Measurements from ENCODE around the gene KLHL29.

KLHL29 gene

GRCh38 chr2:23712756-23713151 lies 327.8 kb downstream of the KLHL29 start:
- no peak for DNase-seq (ENCODE audit: low read depth)
- no peak for TF ChIP-seq CTCF (IDR thresholded peaks at IDR 0.05; ENCODE audit: low read depth, low read length, missing control alignments)
- no peak overlapping the region for H3K4me3 ChIP-seq (ENCODE audit: low read depth, low read length)
- in situ Hi-C loops (cut with HindIII; ENCODE audit: low sequenced_read_pairs) = no loop called here

- in situ Hi-C loops (cut with HindIII; ENCODE audit: low sequenced_read_pairs) = no loop called here
- no peak for DNase-seq (ENCODE audit: low read depth)
- no peak for TF ChIP-seq CTCF (IDR thresholded peaks at IDR 0.05; ENCODE audit: low read depth, low read length, missing control alignments)
- H3K4me3 ChIP-seq (ENCODE audit: low read depth, low read length) = no peak overlapping the region
Measured at GRCh38 chr2:23713351-23713750, 328.4 kb downstream of the KLHL29 start.

GRCh38 chr2:23718931-23719700 lies 334.1 kb downstream of the KLHL29 start:
- in situ Hi-C loops (cut with HindIII; ENCODE audit: low sequenced_read_pairs) = no loop called here
- TF ChIP-seq CTCF (IDR thresholded peaks at IDR 0.05; ENCODE audit: low read depth, low read length, missing control alignments) = no peak
- DNase-seq (ENCODE audit: low read depth) = no peak
- no peak overlapping the region for H3K4me3 ChIP-seq (ENCODE audit: low read depth, low read length)

- DNase-seq (ENCODE audit: low read depth) = no peak
- no peak overlapping the region for H3K4me3 ChIP-seq (ENCODE audit: low read depth, low read length)
- in situ Hi-C loops (cut with HindIII; ENCODE audit: low sequenced_read_pairs) = no loop called here
- no peak for TF ChIP-seq CTCF (IDR thresholded peaks at IDR 0.05; ENCODE audit: low read depth, low read length, missing control alignments)
Measured at GRCh38 chr2:23719716-23720115, 334.7 kb downstream of the KLHL29 start.

- H3K4me3 ChIP-seq (ENCODE audit: low read depth, low read length) = no peak overlapping the region
- no peak for TF ChIP-seq CTCF (IDR thresholded peaks at IDR 0.05; ENCODE audit: low read depth, low read length, missing control alignments)
- in situ Hi-C loops (cut with HindIII; ENCODE audit: low sequenced_read_pairs) = no loop called here
- DNase-seq (ENCODE audit: low read depth) = no peak
Measured at GRCh38 chr2:23720705-23721453, 335.9 kb downstream of the KLHL29 start.

GRCh38 chr2:23721454-23721826 lies 336.5 kb downstream of the KLHL29 start:
- no peak for TF ChIP-seq CTCF (IDR thresholded peaks at IDR 0.05; ENCODE audit: low read depth, low read length, missing control alignments)
- no peak for DNase-seq (ENCODE audit: low read depth)
- in situ Hi-C loops (cut with HindIII; ENCODE audit: low sequenced_read_pairs) = no loop called here
- no peak overlapping the region for H3K4me3 ChIP-seq (ENCODE audit: low read depth, low read length)
